Testis (tissue), 2 donors: ENCODE results near the gene RCN1.

Experiments
- POLR2A ChIP-seq: fragments of 450-650 bp; IDR thresholded peaks from one replicate; pipeline ENCODE4 v1.6.1; 2017; ENCODE audit warnings: antibody characterized with exemption, mild to moderate bottlenecking, moderate library complexity
- TF ChIP-seq, protein P1 (sequence below), 3 experiments: fragments of 450-650 bp in 2 of 3; fragments of 200-600 bp in 1 of 3; sonication (generic) in 1 of 3; IDR thresholded peaks; one replicate each; pipeline ENCODE4 v1.5.1; 2016 to 2019; ENCODE audit warnings: antibody characterized with exemption in 3 of 3, mild to moderate bottlenecking in 2 of 3, moderate library complexity in 1 of 3

DNA sequence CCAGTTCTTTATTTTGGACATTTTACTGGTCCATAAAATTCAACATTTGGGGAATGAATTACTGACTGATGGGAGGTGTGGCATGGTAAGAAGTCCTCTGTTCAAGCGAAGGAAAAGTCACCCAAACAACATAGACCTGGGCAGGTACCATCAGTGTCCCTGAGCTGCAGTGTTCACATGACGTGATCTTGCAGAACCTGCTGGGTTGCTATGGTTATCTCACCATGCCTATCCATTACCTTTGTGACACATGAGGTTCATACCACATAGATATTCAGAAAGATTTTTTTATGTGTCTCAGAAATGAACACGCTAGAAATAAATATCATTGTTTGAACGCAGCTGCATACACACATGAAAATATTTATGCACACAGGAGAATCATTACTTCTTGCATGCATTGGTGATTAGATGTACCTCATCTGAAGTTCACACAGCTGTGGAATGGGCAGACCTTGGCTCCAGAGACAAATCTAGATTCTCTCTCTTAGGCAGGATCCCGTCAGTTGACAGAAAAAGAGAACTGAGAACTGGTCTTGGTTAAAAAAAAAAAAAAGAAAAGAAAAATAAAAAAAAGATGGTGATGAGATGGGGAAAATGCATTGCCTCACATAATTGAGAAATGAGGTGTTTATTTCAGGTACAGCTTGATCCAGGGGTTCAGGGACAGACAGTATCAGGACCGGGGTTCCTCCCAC is 21.4 kb upstream of the RCN1 start:
- TF ChIP-seq, protein P1, sequence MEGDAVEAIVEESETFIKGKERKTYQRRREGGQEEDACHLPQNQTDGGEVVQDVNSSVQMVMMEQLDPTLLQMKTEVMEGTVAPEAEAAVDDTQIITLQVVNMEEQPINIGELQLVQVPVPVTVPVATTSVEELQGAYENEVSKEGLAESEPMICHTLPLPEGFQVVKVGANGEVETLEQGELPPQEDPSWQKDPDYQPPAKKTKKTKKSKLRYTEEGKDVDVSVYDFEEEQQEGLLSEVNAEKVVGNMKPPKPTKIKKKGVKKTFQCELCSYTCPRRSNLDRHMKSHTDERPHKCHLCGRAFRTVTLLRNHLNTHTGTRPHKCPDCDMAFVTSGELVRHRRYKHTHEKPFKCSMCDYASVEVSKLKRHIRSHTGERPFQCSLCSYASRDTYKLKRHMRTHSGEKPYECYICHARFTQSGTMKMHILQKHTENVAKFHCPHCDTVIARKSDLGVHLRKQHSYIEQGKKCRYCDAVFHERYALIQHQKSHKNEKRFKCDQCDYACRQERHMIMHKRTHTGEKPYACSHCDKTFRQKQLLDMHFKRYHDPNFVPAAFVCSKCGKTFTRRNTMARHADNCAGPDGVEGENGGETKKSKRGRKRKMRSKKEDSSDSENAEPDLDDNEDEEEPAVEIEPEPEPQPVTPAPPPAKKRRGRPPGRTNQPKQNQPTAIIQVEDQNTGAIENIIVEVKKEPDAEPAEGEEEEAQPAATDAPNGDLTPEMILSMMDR (IDR thresholded peaks at IDR 0.05): no peak
- TF ChIP-seq POLR2A: no peak
